ENCODE measurements around the gene XRRA1.
"Not testable (repeated sequence)": the region's sequence is repeated elsewhere in the genome, so short reads cannot be mapped to it uniquely, and the experiment has no call there.

Gene XRRA1

DNA sequence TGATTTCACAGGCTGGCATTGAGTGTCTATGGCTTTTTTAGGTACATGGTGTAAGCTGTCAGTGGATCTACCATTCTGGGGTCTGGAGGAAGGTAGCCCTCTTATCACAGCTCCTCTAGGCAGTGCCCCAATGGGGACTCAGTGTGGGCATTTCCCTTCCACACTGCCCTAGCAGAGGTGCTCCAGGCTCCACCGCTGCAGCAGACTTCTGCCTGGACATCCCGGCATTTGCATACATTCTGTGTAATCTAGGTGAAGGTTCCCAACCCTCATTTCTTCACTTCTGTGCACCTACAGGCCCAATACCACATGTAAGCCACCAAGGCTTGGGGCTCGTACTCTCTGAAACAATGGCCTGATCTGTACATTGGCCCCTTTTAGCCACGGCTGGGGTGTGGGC lies 122.0 kb downstream of the XRRA1 start:
- TF ChIP-seq, protein P1, sequence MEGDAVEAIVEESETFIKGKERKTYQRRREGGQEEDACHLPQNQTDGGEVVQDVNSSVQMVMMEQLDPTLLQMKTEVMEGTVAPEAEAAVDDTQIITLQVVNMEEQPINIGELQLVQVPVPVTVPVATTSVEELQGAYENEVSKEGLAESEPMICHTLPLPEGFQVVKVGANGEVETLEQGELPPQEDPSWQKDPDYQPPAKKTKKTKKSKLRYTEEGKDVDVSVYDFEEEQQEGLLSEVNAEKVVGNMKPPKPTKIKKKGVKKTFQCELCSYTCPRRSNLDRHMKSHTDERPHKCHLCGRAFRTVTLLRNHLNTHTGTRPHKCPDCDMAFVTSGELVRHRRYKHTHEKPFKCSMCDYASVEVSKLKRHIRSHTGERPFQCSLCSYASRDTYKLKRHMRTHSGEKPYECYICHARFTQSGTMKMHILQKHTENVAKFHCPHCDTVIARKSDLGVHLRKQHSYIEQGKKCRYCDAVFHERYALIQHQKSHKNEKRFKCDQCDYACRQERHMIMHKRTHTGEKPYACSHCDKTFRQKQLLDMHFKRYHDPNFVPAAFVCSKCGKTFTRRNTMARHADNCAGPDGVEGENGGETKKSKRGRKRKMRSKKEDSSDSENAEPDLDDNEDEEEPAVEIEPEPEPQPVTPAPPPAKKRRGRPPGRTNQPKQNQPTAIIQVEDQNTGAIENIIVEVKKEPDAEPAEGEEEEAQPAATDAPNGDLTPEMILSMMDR (IDR thresholded peaks at IDR 0.05): no peak
- TF ChIP-seq ZFX (IDR thresholded peaks at IDR 0.05; ENCODE audit: borderline replicate concordance): no peak
- no peak overlapping the region for H3K27ac ChIP-seq

DNA sequence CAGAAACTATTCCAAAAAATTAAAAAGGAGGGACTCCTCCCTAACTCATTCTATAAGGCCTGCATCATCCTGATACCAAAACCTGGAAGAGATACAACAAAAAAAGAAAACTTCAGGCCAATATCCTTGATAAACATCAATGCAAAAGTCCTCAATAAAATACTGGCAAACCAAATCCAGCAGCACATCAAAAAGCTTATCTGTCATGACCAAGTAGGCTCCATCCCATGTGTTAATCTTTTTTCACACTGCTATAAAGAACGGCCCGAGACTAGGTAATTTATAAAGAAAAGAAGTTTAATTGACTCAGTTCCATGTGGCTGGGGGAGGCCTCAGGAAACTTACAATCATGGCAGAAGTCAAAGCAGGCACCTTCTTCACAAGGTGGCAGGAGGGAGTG lies 123.3 kb downstream of the XRRA1 start:
- H3K27ac ChIP-seq: not testable (repeated sequence)

DNA sequence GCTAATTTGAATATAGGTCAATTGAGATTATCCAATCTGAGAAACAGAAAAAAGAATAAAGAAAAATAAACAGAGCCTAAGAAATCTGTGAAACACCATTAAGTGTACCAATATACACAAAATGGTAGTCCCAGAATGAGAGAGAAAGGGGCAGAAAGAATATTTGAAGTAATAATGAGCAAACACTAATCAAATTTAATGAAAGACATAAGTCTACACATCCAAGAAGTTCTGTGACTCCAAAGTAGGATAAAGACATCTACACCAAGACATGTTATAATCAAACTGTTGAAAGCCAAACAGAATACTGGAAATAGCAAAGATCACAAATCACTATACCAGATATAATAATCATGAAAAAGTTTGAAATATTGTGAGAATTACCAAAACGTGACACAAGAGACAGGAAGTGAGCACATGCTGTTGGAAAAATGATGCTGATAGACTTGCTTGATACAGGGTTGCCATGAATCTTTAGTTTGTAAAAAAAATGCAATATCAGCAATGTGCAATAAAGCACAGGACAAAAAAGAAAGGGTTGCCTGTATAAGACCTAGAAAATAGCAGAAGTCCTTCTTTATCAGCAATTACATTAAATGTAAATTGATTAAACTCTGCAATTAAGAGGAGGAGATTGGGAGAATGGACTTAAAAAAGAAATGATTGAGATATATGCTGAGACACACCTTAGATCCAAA lies 124.5 kb downstream of the XRRA1 start:
- TF ChIP-seq ZFX (IDR thresholded peaks at IDR 0.05; ENCODE audit: borderline replicate concordance): no peak
- TF ChIP-seq, protein P1 (IDR thresholded peaks at IDR 0.05): no peak
- no peak overlapping the region for H3K27ac ChIP-seq

DNA sequence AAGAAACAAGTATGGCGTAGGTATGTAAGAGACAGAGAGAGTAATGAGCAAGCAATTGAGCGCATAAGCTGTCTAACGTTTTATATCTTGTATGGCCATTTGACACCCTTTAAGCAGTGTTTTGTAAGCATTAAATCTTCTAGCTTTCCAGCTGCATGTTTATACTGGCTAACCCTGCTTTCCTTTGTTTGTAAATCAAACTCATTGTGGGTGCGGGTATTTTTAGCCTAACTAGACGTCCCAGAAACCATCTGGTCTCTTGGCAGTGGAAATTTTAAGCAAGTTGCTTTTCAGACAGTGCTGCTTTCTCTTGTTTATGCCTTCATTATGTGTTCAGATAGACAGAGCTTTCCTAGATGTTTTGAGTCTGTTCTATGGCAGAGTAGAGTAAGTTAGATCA lies 126.7 kb downstream of the XRRA1 start:
- TF ChIP-seq, protein P1 (IDR thresholded peaks at IDR 0.05): no peak
- TF ChIP-seq ZFX (IDR thresholded peaks at IDR 0.05; ENCODE audit: borderline replicate concordance): no peak
- no peak overlapping the region for H3K27ac ChIP-seq

DNA sequence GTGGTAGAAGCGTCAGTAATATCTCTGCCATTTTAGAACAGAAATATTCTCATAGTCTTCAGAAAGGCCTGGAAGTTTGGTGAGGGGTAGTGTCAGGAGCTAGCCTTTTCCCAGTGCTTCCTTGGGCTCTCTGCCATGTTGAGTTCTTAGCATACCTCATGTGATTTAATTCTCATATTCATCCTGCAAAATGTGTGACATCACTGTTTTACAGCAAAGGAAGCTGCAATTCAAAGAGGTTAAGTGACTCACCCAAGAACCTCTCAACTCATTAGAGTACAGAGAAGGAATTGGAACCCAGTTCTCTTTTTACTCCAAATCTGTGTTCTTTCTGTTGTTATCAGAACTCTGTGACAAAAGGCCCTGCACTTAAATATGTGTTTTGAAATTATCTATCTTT lies 128.1 kb downstream of the XRRA1 start:
- no peak overlapping the region for H3K27ac ChIP-seq

DNA sequence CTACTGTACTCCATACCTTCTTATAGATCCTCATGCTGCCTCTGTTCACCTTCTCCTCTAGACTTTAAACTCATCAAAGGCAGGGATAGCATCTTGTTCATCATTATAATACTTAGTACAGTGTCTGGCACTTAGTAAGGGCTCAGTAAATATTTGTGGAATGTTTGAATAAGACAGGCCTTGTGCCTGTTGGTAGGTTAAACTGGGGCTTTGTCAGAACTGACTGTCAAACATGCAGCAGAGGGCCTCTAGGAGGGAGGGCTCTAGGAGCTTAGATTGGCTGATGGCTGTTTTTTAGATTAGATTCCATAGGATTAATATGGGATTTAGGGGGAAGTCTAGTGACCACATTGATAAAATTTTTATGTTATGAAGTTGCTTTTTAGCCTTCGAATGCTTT lies 129.5 kb downstream of the XRRA1 start:
- no peak for TF ChIP-seq ZFX (IDR thresholded peaks at IDR 0.05; ENCODE audit: borderline replicate concordance)
- TF ChIP-seq, protein P1 (IDR thresholded peaks at IDR 0.05): no peak
- no peak overlapping the region for H3K27ac ChIP-seq

More for the DNA sequence above, 128.1 kb downstream of the XRRA1 start:
- no peak for TF ChIP-seq ZFX (IDR thresholded peaks at IDR 0.05; ENCODE audit: borderline replicate concordance)
- TF ChIP-seq, protein P1 (IDR thresholded peaks at IDR 0.05): no peak

DNA sequence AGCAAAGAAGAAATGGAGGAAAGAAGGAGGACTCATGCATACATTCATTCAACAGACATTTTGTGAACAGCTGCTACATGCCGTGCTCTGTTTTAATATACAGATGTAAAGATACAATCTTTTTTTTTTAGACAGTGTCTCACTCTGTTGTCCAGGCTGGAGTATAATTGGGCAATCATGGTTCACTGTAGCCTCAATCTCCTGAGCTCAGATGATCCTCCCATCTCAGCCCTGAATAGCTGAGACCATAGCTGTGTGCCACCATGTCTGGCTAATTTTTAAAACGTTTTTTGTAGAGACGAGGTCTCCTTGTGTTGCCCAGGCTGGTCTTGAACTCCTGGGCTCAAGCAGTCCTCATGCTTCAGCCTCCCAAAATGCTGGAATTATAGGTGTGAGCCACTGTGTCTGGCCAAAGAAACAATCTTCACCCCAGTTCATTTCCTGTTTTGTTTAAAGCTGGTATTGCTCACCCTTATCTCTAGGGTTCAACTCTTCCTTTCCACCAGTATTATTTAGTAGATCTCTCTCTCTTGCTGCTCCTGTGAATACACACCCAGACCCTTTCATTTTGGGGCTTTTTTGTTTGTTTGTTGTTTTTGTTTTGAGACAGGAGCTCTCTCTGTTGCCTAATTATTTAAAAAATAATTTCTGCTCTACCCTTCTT lies 130.5 kb downstream of the XRRA1 start:
- no peak overlapping the region for H3K27ac ChIP-seq
- TF ChIP-seq ZFX (IDR thresholded peaks at IDR 0.05; ENCODE audit: borderline replicate concordance): no peak
- TF ChIP-seq, protein P1 (IDR thresholded peaks at IDR 0.05): no peak

Data from 22Rv1 (cell line).